A549 (cell line): Measurements from ENCODE around the gene CTSC. TPM values are rescaled to one million over a fixed set of nuclear protein-coding genes. Genes with fewer than 3 reads are reported as not detected.

Experiments
- ATAC-seq, 2 experiments: fragments of 200-7000 bp in 1 of 2; fragments of >200 bp in 1 of 2; cut with Nextera tagmentation in 1 of 2; cut with Tn5 transposase in 1 of 2; 3 replicates each; pipeline versions ENCODE4 v1.8.0 to v1.9.1; 2018 to 2020; ENCODE audit warnings: mild to moderate bottlenecking in 1 of 2, moderate library complexity in 1 of 2
- CTCF ChIA-PET: fragments of 300-600 bp; sonication (Branson Sonifier 250); formaldehyde crosslinking; extraction: SDS; loops from one replicate; lab custom pipeline; 2021; ENCODE audit warnings: antibody characterized with exemption, inconsistent platforms; lab: Yijun Ruan, JAX
- POLR2A ChIA-PET: fragments of 350-600 bp; formaldehyde crosslinking; extraction: SDS; loops from one replicate; lab custom pipeline; 2021; ENCODE audit warnings: antibody characterized with exemption, inconsistent platforms; lab: Yijun Ruan, JAX
- DNase-seq, 2 experiments: peaks; one replicate each; pipeline versions ENCODE4 v3.0.0 to v3.0.0-alpha.2; 2011 to 2016; ENCODE audit warnings: low read depth in 1 of 2, low spot score in 1 of 2
- FAIRE-seq: peaks from 2 replicates; lab custom pipeline; 2011; peaks lifted over from hg19 to GRCh38; lab: Jason Lieb, UNC
- H3K27ac ChIP-seq, 2 experiments: fragments of >200 bp; sonication (Bioruptor Twin); formaldehyde crosslinking; 3 replicates each; pipeline ENCODE4 v1.5.1; 2016 to 2017
- H3K4me1 ChIP-seq: fragments of >200 bp; sonication (Bioruptor Twin); formaldehyde crosslinking; 3 replicates; pipeline ENCODE4 v1.6.1; 2016
- H3K4me2 ChIP-seq: fragments of >200 bp; sonication (Bioruptor Twin); formaldehyde crosslinking; 3 replicates; pipeline ENCODE4 v1.6.1; 2016
- H3K4me3 ChIP-seq: fragments of >200 bp; sonication (Bioruptor Twin); formaldehyde crosslinking; 3 replicates; pipeline ENCODE4 v1.5.1; 2016
- H3K9me3 ChIP-seq: fragments of >200 bp; sonication (Bioruptor Twin); formaldehyde crosslinking; 3 replicates; pipeline ENCODE4 v1.6.1; 2016
- BCL3 ChIP-seq: fragments of >200 bp; sonication (Bioruptor Twin); formaldehyde crosslinking; IDR thresholded peaks from 3 replicates; pipeline ENCODE4 v1.6.1; 2016
- CBX2 ChIP-seq: fragments of 200-600 bp; sonication (generic); IDR thresholded peaks from 2 replicates; pipeline ENCODE4 v1.6.1; 2016; ENCODE audit warnings: low read depth, mild to moderate bottlenecking, borderline replicate concordance
- CEBPB ChIP-seq, 2 experiments: fragments of >200 bp in 1 of 2; sonication (Bioruptor Twin) in 1 of 2; formaldehyde crosslinking in 1 of 2; IDR thresholded peaks; 2 replicates each; pipeline ENCODE4 v1.6.1; 2012 to 2016
- CHD4 ChIP-seq: fragments of 200-600 bp; sonication (generic); IDR thresholded peaks from 2 replicates; pipeline ENCODE4 v1.6.1; 2016; ENCODE audit warnings: antibody characterized with exemption, mild to moderate bottlenecking, borderline replicate concordance
- EHMT2 ChIP-seq: fragments of 200-600 bp; sonication (generic); IDR thresholded peaks from 2 replicates; pipeline ENCODE4 v1.6.1; 2016; ENCODE audit warnings: antibody characterized with exemption, low read depth, mild to moderate bottlenecking, moderate library complexity
- EP300 ChIP-seq, 2 experiments: fragments of >200 bp; sonication (Bioruptor Twin); formaldehyde crosslinking; IDR thresholded peaks; 2 replicates in 1 of 2; 3 replicates in 1 of 2; pipeline ENCODE4 v1.6.1; 2016 to 2017
- ESRRA ChIP-seq: fragments of 150-350 bp; IDR thresholded peaks from 2 replicates; pipeline ENCODE4 v1.6.1; 2014; ENCODE audit warnings: mild to moderate bottlenecking, low read length, borderline replicate concordance
- FOSB ChIP-seq: fragments of 250-450 bp; sonication (Bioruptor Pico); IDR thresholded peaks from 2 replicates; pipeline ENCODE4 v1.5.0; 2020; ENCODE audit warnings: mild to moderate bottlenecking, moderate library complexity
- FOSL2 ChIP-seq, 2 experiments: fragments of 450-650 bp in 1 of 2; fragments of >200 bp in 1 of 2; sonication (Bioruptor Twin) in 1 of 2; formaldehyde crosslinking; IDR thresholded peaks; 2 replicates each; pipeline versions ENCODE4 v1.5.0 to v1.6.1; 2016 to 2020; ENCODE audit warnings: mild to moderate bottlenecking in 1 of 2, moderate library complexity in 1 of 2
- HDAC2 ChIP-seq: fragments of 200-600 bp; sonication (generic); IDR thresholded peaks from 2 replicates; pipeline ENCODE4 v1.6.1; 2016
- HOXB5 ChIP-seq: fragments of 250-450 bp; sonication (Bioruptor Pico); IDR thresholded peaks from 2 replicates; pipeline ENCODE4 v1.5.0; 2020; ENCODE audit warnings: mild to moderate bottlenecking, moderate library complexity
- JUN ChIP-seq, 2 experiments: fragments of >200 bp; sonication (Bioruptor Twin); formaldehyde crosslinking; IDR thresholded peaks; 2 replicates in 1 of 2; 3 replicates in 1 of 2; pipeline ENCODE4 v1.6.1; 2016 to 2017
- MAZ ChIP-seq: fragments of 150-350 bp; IDR thresholded peaks from 2 replicates; pipeline ENCODE4 v1.6.1; 2014; ENCODE audit warnings: antibody characterized with exemption, low read depth, low read length, borderline replicate concordance
- NFE2L2 ChIP-seq: fragments of 150-350 bp; conservative IDR thresholded peaks from 2 replicates; pipeline ENCODE4 v1.6.1; 2014; ENCODE audit warnings: low read length
- NPAS2 ChIP-seq: fragments of 250-450 bp; sonication (Bioruptor Pico); IDR thresholded peaks from 2 replicates; pipeline ENCODE4 v1.8.0; 2022; ENCODE audit warnings: mild to moderate bottlenecking, moderate library complexity, borderline replicate concordance
- POLR2AphosphoS2 ChIP-seq: conservative IDR thresholded peaks from 2 replicates; pipeline ENCODE4 v1.6.1; 2012; ENCODE audit warnings: low read length, improper control_type of control experiment, inconsistent platforms
- RARB ChIP-seq: fragments of 250-450 bp; sonication (Bioruptor Pico); IDR thresholded peaks from 2 replicates; pipeline ENCODE4 v1.8.0; 2021; ENCODE audit warnings: mild to moderate bottlenecking, moderate library complexity
- RCOR1 ChIP-seq: fragments of 150-350 bp; IDR thresholded peaks from 2 replicates; pipeline ENCODE4 v1.6.1; 2014; ENCODE audit warnings: antibody characterized with exemption, low read length, low read depth
- whole genome bisulfite sequencing: methylation state at CpG from one replicate; pipeline ENCODE4 v1.1.6; 2017; ENCODE audit errors: missing lambda C conversion rate; 5-methylcytosine and 5-hydroxymethylcytosine counted together
- polyA plus RNA-seq, 4 experiments: library from polyadenylated mRNA; depleted of rRNA in 3 of 4; stranded (reverse); fragments of >200 nt; fragmentation: RNase III in 1 of 4; extraction: RNeasy Plus Mini Kit Qiagen cat#74134 plus additional on column Dnase treatment in 1 of 4; gene quantifications; 2 replicates in 3 of 4; 3 replicates in 1 of 4; pipeline ENCODE4 v1.2.3, GENCODE V29; 2011 to 2017

Gene CTSC
- polyA plus RNA-seq, 2 of the 4 experiments (the other 2 are of a cell fraction) = 50.0 to 118 TPM

GRCh38 chr11:88384669-88385005 lies 47.1 kb upstream of the CTSC start:
- Histone ChIP-seq H3K4me2 (peak overlapping the region; percentile 70), H3K27ac (peak overlapping the region; percentile 46 to 76; a peak in 5 of 6 replicates), H3K4me1 (peaks cover 24% of the 10 kb centered on the region), H3K9me3 (no peaks in the 10 kb centered on the region), H3K4me3 (no peak overlapping the region)
- DNase-seq = peak in 1 of 2 experiments; percentile 11
- ChIA-PET POLR2A (interaction anchor here (1.7 kb wide), 1 partner anchor 47 kb away, joined by 8 read pairs; the partner anchor contains the start of gene CTSC), CTCF (no interaction called here)
- peak; percentile 71 to 83 for ATAC-seq
- no peak for TF ChIP-seq RCOR1
- 72% methylated on average over 3 of the region's 3 CpGs for WGBS
- no peak for FAIRE-seq

- FAIRE-seq (no peak), DNase-seq (peak; percentile 36 to 46), ATAC-seq (peak; percentile 84 to 86; a peak in 4 of 6 replicates)
- H3K27ac ChIP-seq = peak overlapping the region; percentile 46 to 76; a peak in 5 of 6 replicates
- CTCF ChIA-PET = no interaction called here
- peaks cover 24% of the 10 kb centered on the region for H3K4me1 ChIP-seq
- POLR2A ChIA-PET = interaction anchor here (0.8 to 1.7 kb wide), 2 partner anchors 46 to 154 kb away, joined by 3 to 8 read pairs; partner anchors contain the start of gene CTSC
- no peaks in the 10 kb centered on the region for H3K9me3 ChIP-seq
- no peak overlapping the region for H3K4me3 ChIP-seq
- TF ChIP-seq JUN (IDR thresholded peaks at IDR 0.05) (no peak), FOSL2 (IDR thresholded peaks at IDR 0.05) (peak; percentile 39; the same call in 1 of the 2 replicates), FOSL2 (CRISPR knock-in tag; IDR thresholded peaks at IDR 0.05) (peak; percentile 38; the same call in 1 of the 2 replicates), CEBPB (IDR thresholded peaks at IDR 0.05) (peak; percentile 84 to 88)
- TF ChIP-seq, all 56 proteins: peak for 2
- WGBS = 17% methylated on average over 4 of the region's 4 CpGs
- H3K4me2 ChIP-seq = peak overlapping the region; percentile 70
Measured at GRCh38 chr11:88384004-88384668, 46.6 kb upstream of the CTSC start.

- Histone ChIP-seq H3K4me2 (peak overlapping the region; percentile 70), H3K4me3 (no peak overlapping the region), H3K27ac (peak overlapping the region; percentile 39 to 59; a peak in 5 of 6 replicates), H3K9me3 (no peaks in the 10 kb centered on the region), H3K4me1 (peaks cover 21% of the 10 kb centered on the region)
- no peak for TF ChIP-seq JUN (IDR thresholded peaks at IDR 0.05)
- no peak for TF ChIP-seq FOSB
- no peak for TF ChIP-seq NFE2L2
- POLR2A ChIA-PET = interaction anchor here (0.8 to 1.7 kb wide), 2 partner anchors 46 to 154 kb away, joined by 3 to 8 read pairs; partner anchors contain the start of gene CTSC
- 10% methylated on average over 3 of the region's 3 CpGs for WGBS
- DNase-seq (peak in 1 of 2 experiments; percentile 5), ATAC-seq (no peak), FAIRE-seq (no peak)
- CTCF ChIA-PET = no interaction called here
Measured at GRCh38 chr11:88383447-88383846, 45.9 kb upstream of the CTSC start.

GRCh38 chr11:88379130-88379529 lies 41.6 kb upstream of the CTSC start:
- Histone ChIP-seq H3K4me2 (no peak overlapping the region), H3K4me1 (peaks cover 28% of the 10 kb centered on the region), H3K4me3 (no peak overlapping the region), H3K27ac (no peak overlapping the region), H3K9me3 (no peaks in the 10 kb centered on the region)
- ATAC-seq (no peak), FAIRE-seq (no peak), DNase-seq (no peak)
- WGBS = 88% methylated on average over 3 of the region's 3 CpGs
- TF ChIP-seq HDAC2 = no peak
- no peak for TF ChIP-seq CBX2
- no peak for TF ChIP-seq EHMT2
- TF ChIP-seq BCL3 = no peak
- no peak for TF ChIP-seq ESRRA
- TF ChIP-seq HOXB5 (CRISPR knock-in tag) = no peak
- TF ChIP-seq EP300 (IDR thresholded peaks at IDR 0.05) = no peak
- no peak for TF ChIP-seq FOSL2 (IDR thresholded peaks at IDR 0.05)
- TF ChIP-seq FOSL2 (CRISPR knock-in tag; IDR thresholded peaks at IDR 0.05) = no peak
- TF ChIP-seq POLR2AphosphoS2 = no peak
- no peak for TF ChIP-seq NPAS2 (CRISPR knock-in tag)
- TF ChIP-seq CHD4 = no peak
- no peak for TF ChIP-seq NFE2L2
- TF ChIP-seq RARB (CRISPR knock-in tag) = no peak
- TF ChIP-seq RCOR1 = no peak
- TF ChIP-seq MAZ = no peak
- ChIA-PET POLR2A (no interaction called here), CTCF (interaction anchor here (0.6 kb wide), 2 partner anchors 64 to 93 kb away, joined by 3 read pairs; no protein-coding TSS in a partner anchor)
